HEK293 (cell line): Measurements from ENCODE around the gene VAT1L.

ENCODE experiments used
- CTCF ChIA-PET: fragments of 350-600 bp; formaldehyde crosslinking; extraction: SDS; loops from one replicate; lab custom pipeline; 2021; ENCODE audit warnings: antibody characterized with exemption; lab: Yijun Ruan, JAX
- POLR2A ChIA-PET: fragments of 300-600 bp; formaldehyde crosslinking; extraction: SDS; loops from one replicate; lab custom pipeline; 2020; ENCODE audit warnings: antibody characterized with exemption, inconsistent platforms; lab: Yijun Ruan, JAX
- H3K27ac ChIP-seq: fragments of 200-500 bp; sonication (Bioruptor generic); 2 replicates; pipeline ENCODE4 v1.5.1; 2014; ENCODE audit warnings: low read depth, low read length, control low read depth, inconsistent platforms; ENCODE audit errors: extremely low read depth
- H3K36me3 ChIP-seq, 2 experiments: fragments of 200-500 bp in 1 of 2; sonication (Bioruptor generic) in 1 of 2; 1 replicate in 1 of 2; 2 replicates in 1 of 2; pipeline ENCODE4 v1.5.1; 2014 to 2017; ENCODE audit warnings: inconsistent platforms in 2 of 2, low read length in 2 of 2; ENCODE audit not compliant: control insufficient read depth in 2 of 2, insufficient read depth in 1 of 2
- H3K4me1 ChIP-seq: fragments of 200-500 bp; sonication (Bioruptor generic); 2 replicates; pipeline ENCODE4 v1.5.1; 2014; ENCODE audit warnings: mild to moderate bottlenecking, low read length, inconsistent platforms; ENCODE audit not compliant: control insufficient read depth, insufficient read depth
- H3K4me3 ChIP-seq: 2 replicates; pipeline ENCODE4 v1.5.1; 2011; ENCODE audit warnings: low read depth, mild to moderate bottlenecking, control low read depth, low read length, moderate library complexity
- H3K9me3 ChIP-seq: fragments of 200-500 bp; sonication (Bioruptor generic); 2 replicates; pipeline ENCODE4 v1.5.1; 2014; ENCODE audit warnings: low read depth, low read length, inconsistent platforms; ENCODE audit not compliant: control insufficient read depth, insufficient read depth
- SP2 ChIP-seq: fragments of 450-650 bp; formaldehyde crosslinking; IDR thresholded peaks from 2 replicates; pipeline ENCODE4 v1.5.1; 2016; ENCODE audit warnings: missing biosample characterization, missing genetic modification characterization
- ZFP41 ChIP-seq: fragments of 450-650 bp; formaldehyde crosslinking; IDR thresholded peaks from 2 replicates; pipeline ENCODE4 v1.5.1; 2016; ENCODE audit warnings: missing biosample characterization, missing genetic modification characterization, borderline replicate concordance
- ZFP69B ChIP-seq: fragments of 450-650 bp; formaldehyde crosslinking; IDR thresholded peaks from 2 replicates; pipeline ENCODE4 v1.5.1; 2016; ENCODE audit warnings: missing biosample characterization, missing genetic modification characterization
- ZNF10 ChIP-seq: fragments of 450-650 bp; formaldehyde crosslinking; IDR thresholded peaks from 2 replicates; pipeline ENCODE4 v1.5.1; 2017; ENCODE audit warnings: missing biosample characterization, missing genetic modification characterization
- ZNF133 ChIP-seq: fragments of 450-650 bp; formaldehyde crosslinking; IDR thresholded peaks from 2 replicates; pipeline ENCODE4 v1.5.1; 2016; ENCODE audit warnings: missing biosample characterization, missing genetic modification characterization
- ZNF530 ChIP-seq: fragments of 450-650 bp; formaldehyde crosslinking; IDR thresholded peaks from 2 replicates; pipeline ENCODE4 v1.5.1; 2016; ENCODE audit warnings: low read depth, missing biosample characterization, missing genetic modification characterization
- ZNF544 ChIP-seq: fragments of 450-650 bp; formaldehyde crosslinking; IDR thresholded peaks from 2 replicates; pipeline ENCODE4 v1.5.0; 2017; ENCODE audit warnings: missing biosample characterization, missing genetic modification characterization
- ZNF654 ChIP-seq: fragments of 450-650 bp; formaldehyde crosslinking; IDR thresholded peaks from 2 replicates; pipeline ENCODE4 v1.5.1; 2016; ENCODE audit warnings: low read depth, missing biosample characterization, missing genetic modification characterization
- ZNF843 ChIP-seq: fragments of 450-650 bp; formaldehyde crosslinking; IDR thresholded peaks from 2 replicates; pipeline ENCODE4 v1.5.1; 2016; ENCODE audit warnings: missing biosample characterization, missing genetic modification characterization
- TF ChIP-seq, protein P1 (sequence below): fragments of 450-650 bp; formaldehyde crosslinking; IDR thresholded peaks from 2 replicates; pipeline ENCODE4 v1.5.1; 2016; ENCODE audit warnings: missing biosample characterization, missing genetic modification characterization
- TF ChIP-seq, protein P2 (sequence below): fragments of 450-650 bp; formaldehyde crosslinking; conservative IDR thresholded peaks from 2 replicates; pipeline ENCODE4 v1.5.1; 2016; ENCODE audit warnings: low read depth, missing biosample characterization, missing genetic modification characterization
- TF ChIP-seq, protein P3 (sequence below): fragments of 450-650 bp; formaldehyde crosslinking; IDR thresholded peaks from 2 replicates; pipeline ENCODE4 v1.5.1; 2016; ENCODE audit warnings: missing biosample characterization, missing genetic modification characterization, borderline replicate concordance
- TF ChIP-seq, protein P4 (sequence below): fragments of 450-650 bp; formaldehyde crosslinking; IDR thresholded peaks from 2 replicates; pipeline ENCODE4 v1.5.1; 2017; ENCODE audit warnings: missing biosample characterization, missing genetic modification characterization
- TF ChIP-seq, protein P5 (sequence below): fragments of 450-650 bp; formaldehyde crosslinking; IDR thresholded peaks from 2 replicates; pipeline ENCODE4 v1.5.1; 2016; ENCODE audit warnings: missing biosample characterization, missing genetic modification characterization
- TF ChIP-seq, protein P6 (sequence below): fragments of 450-650 bp; formaldehyde crosslinking; IDR thresholded peaks from 2 replicates; pipeline ENCODE4 v1.5.1; 2016; ENCODE audit warnings: missing biosample characterization, missing genetic modification characterization

Gene VAT1L

DNA sequence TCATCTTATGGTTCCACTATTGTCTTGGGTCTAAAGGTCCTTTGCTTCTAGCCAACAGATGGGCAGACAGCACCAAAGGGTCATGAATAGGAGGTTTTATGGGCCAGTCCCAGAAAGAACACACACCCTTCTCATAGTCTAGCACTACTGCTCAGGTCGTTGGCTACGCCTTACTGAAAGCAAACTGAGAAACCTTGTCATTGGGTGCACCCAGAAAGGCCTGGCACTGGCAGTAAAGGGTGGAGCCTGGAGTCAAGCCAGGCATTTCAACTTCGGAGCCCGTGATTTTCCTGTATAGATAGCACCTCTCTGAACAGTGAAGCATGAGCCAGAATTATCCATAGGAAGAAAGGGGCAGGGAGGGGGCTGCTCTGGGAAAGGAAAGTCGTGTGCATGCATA is 74.9 kb downstream of the VAT1L start (continued):
- TF ChIP-seq, protein P1, sequence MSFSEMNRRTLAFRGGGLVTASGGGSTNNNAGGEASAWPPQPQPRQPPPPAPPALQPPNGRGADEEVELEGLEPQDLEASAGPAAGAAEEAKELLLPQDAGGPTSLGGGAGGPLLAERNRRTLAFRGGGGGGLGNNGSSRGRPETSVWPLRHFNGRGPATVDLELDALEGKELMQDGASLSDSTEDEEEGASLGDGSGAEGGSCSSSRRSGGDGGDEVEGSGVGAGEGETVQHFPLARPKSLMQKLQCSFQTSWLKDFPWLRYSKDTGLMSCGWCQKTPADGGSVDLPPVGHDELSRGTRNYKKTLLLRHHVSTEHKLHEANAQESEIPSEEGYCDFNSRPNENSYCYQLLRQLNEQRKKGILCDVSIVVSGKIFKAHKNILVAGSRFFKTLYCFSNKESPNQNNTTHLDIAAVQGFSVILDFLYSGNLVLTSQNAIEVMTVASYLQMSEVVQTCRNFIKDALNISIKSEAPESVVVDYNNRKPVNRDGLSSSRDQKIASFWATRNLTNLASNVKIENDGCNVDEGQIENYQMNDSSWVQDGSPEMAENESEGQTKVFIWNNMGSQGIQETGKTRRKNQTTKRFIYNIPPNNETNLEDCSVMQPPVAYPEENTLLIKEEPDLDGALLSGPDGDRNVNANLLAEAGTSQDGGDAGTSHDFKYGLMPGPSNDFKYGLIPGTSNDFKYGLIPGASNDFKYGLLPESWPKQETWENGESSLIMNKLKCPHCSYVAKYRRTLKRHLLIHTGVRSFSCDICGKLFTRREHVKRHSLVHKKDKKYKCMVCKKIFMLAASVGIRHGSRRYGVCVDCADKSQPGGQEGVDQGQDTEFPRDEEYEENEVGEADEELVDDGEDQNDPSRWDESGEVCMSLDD (tag by site-specific recombination) = no peak
- no peak for TF ChIP-seq ZNF10
- no peak for TF ChIP-seq ZNF133 (tag by site-specific recombination)
- no peak for TF ChIP-seq SP2 (tag by site-specific recombination)

DNA sequence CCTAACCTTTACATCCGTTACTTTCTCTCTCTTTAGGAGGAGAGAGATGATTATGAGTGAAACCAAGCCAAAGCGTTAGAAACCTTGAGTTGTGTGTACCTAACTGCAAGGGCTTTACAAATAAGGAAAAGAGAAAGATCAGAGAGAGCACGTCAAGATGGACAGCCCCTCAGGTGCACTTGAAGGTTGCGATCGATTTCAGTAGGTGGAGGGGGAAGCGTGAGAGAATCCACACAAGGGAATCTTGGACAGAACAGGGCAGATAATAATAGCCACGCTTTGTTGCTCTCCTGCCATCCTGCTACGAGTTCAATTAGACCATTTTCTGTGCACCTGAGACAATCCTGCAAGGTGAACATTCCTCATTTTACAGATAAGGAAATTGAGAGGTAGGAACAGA is 78.4 kb downstream of the VAT1L start:
- CTCF ChIA-PET = no interaction called here
- TF ChIP-seq ZFP41 (tag by site-specific recombination) = no peak
- TF ChIP-seq ZNF530 (tag by site-specific recombination) = no peak
- Histone ChIP-seq H3K4me3 (no peak overlapping the region), H3K4me1 (peaks cover 5% of the 10 kb centered on the region; the same call in 1 of the 2 replicates), H3K36me3 (no peaks in the 10 kb centered on the region), H3K9me3 (no peaks in the 10 kb centered on the region), H3K27ac (no peak overlapping the region)
- POLR2A ChIA-PET = no interaction called here

DNA sequence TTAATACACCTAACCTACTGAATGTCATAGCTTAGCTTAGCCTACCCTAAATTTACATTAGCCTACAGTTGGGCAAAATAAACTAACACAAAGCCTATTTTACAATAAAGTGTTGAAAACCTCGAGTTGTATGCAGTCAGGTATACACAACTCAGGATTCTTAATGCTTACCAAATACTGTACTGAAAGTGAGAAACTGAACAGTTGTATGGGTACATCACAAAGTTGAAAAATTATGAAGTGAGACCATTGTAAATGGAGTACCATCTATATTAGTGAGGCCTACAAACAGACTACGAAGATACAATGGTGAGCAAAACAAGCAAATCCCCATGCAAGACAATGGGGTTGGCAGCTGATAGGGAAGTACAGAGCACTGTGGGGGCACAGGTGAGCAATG is 79.7 kb downstream of the VAT1L start:
- Histone ChIP-seq H3K4me1 (peaks cover 5% of the 10 kb centered on the region; the same call in 1 of the 2 replicates), H3K27ac (no peak overlapping the region), H3K9me3 (no peaks in the 10 kb centered on the region), H3K4me3 (no peak overlapping the region), H3K36me3 (no peaks in the 10 kb centered on the region)
- ChIA-PET POLR2A (no interaction called here), CTCF (interaction anchor here (0.5 kb wide), 1 partner anchor 84 kb away, joined by 3 read pairs; no protein-coding TSS in a partner anchor)
- no peak for TF ChIP-seq ZNF843
- TF ChIP-seq, protein P2, sequence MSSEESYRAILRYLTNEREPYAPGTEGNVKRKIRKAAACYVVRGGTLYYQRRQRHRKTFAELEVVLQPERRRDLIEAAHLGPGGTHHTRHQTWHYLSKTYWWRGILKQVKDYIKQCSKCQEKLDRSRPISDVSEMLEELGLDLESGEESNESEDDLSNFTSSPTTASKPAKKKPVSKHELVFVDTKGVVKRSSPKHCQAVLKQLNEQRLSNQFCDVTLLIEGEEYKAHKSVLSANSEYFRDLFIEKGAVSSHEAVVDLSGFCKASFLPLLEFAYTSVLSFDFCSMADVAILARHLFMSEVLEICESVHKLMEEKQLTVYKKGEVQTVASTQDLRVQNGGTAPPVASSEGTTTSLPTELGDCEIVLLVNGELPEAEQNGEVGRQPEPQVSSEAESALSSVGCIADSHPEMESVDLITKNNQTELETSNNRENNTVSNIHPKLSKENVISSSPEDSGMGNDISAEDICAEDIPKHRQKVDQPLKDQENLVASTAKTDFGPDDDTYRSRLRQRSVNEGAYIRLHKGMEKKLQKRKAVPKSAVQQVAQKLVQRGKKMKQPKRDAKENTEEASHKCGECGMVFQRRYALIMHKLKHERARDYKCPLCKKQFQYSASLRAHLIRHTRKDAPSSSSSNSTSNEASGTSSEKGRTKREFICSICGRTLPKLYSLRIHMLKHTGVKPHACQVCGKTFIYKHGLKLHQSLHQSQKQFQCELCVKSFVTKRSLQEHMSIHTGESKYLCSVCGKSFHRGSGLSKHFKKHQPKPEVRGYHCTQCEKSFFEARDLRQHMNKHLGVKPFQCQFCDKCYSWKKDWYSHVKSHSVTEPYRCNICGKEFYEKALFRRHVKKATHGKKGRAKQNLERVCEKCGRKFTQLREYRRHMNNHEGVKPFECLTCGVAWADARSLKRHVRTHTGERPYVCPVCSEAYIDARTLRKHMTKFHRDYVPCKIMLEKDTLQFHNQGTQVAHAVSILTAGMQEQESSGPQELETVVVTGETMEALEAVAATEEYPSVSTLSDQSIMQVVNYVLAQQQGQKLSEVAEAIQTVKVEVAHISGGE (tag by site-specific recombination) = no peak
- no peak for TF ChIP-seq ZFP69B (tag by site-specific recombination)
- TF ChIP-seq, protein P3, sequence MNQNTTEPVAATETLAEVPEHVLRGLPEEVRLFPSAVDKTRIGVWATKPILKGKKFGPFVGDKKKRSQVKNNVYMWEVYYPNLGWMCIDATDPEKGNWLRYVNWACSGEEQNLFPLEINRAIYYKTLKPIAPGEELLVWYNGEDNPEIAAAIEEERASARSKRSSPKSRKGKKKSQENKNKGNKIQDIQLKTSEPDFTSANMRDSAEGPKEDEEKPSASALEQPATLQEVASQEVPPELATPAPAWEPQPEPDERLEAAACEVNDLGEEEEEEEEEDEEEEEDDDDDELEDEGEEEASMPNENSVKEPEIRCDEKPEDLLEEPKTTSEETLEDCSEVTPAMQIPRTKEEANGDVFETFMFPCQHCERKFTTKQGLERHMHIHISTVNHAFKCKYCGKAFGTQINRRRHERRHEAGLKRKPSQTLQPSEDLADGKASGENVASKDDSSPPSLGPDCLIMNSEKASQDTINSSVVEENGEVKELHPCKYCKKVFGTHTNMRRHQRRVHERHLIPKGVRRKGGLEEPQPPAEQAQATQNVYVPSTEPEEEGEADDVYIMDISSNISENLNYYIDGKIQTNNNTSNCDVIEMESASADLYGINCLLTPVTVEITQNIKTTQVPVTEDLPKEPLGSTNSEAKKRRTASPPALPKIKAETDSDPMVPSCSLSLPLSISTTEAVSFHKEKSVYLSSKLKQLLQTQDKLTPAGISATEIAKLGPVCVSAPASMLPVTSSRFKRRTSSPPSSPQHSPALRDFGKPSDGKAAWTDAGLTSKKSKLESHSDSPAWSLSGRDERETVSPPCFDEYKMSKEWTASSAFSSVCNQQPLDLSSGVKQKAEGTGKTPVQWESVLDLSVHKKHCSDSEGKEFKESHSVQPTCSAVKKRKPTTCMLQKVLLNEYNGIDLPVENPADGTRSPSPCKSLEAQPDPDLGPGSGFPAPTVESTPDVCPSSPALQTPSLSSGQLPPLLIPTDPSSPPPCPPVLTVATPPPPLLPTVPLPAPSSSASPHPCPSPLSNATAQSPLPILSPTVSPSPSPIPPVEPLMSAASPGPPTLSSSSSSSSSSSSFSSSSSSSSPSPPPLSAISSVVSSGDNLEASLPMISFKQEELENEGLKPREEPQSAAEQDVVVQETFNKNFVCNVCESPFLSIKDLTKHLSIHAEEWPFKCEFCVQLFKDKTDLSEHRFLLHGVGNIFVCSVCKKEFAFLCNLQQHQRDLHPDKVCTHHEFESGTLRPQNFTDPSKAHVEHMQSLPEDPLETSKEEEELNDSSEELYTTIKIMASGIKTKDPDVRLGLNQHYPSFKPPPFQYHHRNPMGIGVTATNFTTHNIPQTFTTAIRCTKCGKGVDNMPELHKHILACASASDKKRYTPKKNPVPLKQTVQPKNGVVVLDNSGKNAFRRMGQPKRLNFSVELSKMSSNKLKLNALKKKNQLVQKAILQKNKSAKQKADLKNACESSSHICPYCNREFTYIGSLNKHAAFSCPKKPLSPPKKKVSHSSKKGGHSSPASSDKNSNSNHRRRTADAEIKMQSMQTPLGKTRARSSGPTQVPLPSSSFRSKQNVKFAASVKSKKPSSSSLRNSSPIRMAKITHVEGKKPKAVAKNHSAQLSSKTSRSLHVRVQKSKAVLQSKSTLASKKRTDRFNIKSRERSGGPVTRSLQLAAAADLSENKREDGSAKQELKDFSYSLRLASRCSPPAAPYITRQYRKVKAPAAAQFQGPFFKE (tag by site-specific recombination) = no peak
- no peak for TF ChIP-seq ZNF654 (tag by site-specific recombination)
- TF ChIP-seq, protein P4, sequence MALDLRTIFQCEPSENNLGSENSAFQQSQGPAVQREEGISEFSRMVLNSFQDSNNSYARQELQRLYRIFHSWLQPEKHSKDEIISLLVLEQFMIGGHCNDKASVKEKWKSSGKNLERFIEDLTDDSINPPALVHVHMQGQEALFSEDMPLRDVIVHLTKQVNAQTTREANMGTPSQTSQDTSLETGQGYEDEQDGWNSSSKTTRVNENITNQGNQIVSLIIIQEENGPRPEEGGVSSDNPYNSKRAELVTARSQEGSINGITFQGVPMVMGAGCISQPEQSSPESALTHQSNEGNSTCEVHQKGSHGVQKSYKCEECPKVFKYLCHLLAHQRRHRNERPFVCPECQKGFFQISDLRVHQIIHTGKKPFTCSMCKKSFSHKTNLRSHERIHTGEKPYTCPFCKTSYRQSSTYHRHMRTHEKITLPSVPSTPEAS (tag by site-specific recombination) = no peak
- no peak for TF ChIP-seq ZNF544 (tag by site-specific recombination)
- TF ChIP-seq, protein P5, sequence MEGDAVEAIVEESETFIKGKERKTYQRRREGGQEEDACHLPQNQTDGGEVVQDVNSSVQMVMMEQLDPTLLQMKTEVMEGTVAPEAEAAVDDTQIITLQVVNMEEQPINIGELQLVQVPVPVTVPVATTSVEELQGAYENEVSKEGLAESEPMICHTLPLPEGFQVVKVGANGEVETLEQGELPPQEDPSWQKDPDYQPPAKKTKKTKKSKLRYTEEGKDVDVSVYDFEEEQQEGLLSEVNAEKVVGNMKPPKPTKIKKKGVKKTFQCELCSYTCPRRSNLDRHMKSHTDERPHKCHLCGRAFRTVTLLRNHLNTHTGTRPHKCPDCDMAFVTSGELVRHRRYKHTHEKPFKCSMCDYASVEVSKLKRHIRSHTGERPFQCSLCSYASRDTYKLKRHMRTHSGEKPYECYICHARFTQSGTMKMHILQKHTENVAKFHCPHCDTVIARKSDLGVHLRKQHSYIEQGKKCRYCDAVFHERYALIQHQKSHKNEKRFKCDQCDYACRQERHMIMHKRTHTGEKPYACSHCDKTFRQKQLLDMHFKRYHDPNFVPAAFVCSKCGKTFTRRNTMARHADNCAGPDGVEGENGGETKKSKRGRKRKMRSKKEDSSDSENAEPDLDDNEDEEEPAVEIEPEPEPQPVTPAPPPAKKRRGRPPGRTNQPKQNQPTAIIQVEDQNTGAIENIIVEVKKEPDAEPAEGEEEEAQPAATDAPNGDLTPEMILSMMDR (tag by site-specific recombination) = no peak
- TF ChIP-seq, protein P6, sequence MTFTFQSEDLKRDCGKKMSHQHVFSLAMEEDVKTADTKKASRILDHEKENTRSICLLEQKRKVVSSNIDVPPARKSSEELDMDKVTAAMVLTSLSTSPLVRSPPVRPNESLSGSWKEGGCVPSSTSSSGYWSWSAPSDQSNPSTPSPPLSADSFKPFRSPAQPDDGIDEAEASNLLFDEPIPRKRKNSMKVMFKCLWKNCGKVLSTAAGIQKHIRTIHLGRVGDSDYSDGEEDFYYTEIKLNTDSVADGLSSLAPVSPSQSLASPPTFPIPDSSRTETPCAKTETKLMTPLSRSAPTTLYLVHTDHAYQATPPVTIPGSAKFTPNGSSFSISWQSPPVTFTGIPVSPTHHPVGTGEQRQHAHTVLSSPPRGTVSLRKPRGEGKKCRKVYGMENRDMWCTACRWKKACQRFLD (tag by site-specific recombination) = no peak
